PC-3 (cell line): ENCODE results near the gene GIMD1. TPM values are rescaled to one million over a fixed set of nuclear protein-coding genes. Genes with fewer than 3 reads are reported as not detected.

Experiments
- ATAC-seq: fragments of 200-7000 bp; cut with Tn5 transposase; 2 replicates; pipeline ENCODE4 v1.9.1; 2020; ENCODE audit warnings: mild to moderate bottlenecking, moderate library complexity
- BruUV-seq: library from RNA; stranded (reverse); fragments of 400-500 nt; replicated peaks from 2 replicates; lab custom pipeline; 2021; lab: Mats Ljungman, UMichigan
- CTCF ChIA-PET: fragments of 300-600 bp; sonication (Branson Sonifier 250); formaldehyde crosslinking; loops from one replicate; lab custom pipeline; 2022; ENCODE audit warnings: antibody characterized with exemption; lab: Charles Lee
- POLR2A ChIA-PET: fragments of 300-600 bp; sonication (Branson Sonifier 250); formaldehyde crosslinking; loops from one replicate; lab custom pipeline; 2022; ENCODE audit warnings: antibody characterized with exemption; ENCODE audit not compliant: unreplicated experiment; lab: Charles Lee
- DNase-seq: peaks from one replicate; pipeline ENCODE4 v3.0.0-alpha.2; 2015
- H2AFZ ChIP-seq: fragments of 300-600 bp; sonication (generic); 2 replicates; pipeline ENCODE4 v1.6.0; 2016; ENCODE audit warnings: antibody characterized with exemption, low read length
- H3F3A ChIP-seq: fragments of 300-600 bp; sonication (generic); one replicate; pipeline ENCODE4 v1.6.0; 2017; ENCODE audit warnings: antibody characterized with exemption, low read length, control low read depth, mild to moderate bottlenecking; ENCODE audit not compliant: unreplicated experiment
- H3K27ac ChIP-seq: fragments of 300-600 bp; sonication (generic); 2 replicates; pipeline ENCODE4 v1.5.1; 2016; ENCODE audit warnings: mild to moderate bottlenecking, low read length
- H3K27me3 ChIP-seq: fragments of 300-600 bp; sonication (generic); 2 replicates; pipeline ENCODE4 v1.6.1; 2016; ENCODE audit warnings: low read length, mixed read lengths
- H3K36me3 ChIP-seq: fragments of 300-600 bp; sonication (generic); 2 replicates; pipeline ENCODE4 v1.6.1; 2016; ENCODE audit warnings: low read depth, mixed run types, low read length, mixed read lengths
- H3K4me1 ChIP-seq: fragments of 300-600 bp; sonication (generic); 2 replicates; pipeline ENCODE4 v1.5.1; 2016; ENCODE audit warnings: low read length; ENCODE audit not compliant: insufficient read depth
- H3K4me2 ChIP-seq: fragments of 300-600 bp; sonication (generic); 2 replicates; pipeline ENCODE4 v1.6.0; 2016; ENCODE audit warnings: low read length
- H3K4me3 ChIP-seq: fragments of 300-600 bp; sonication (generic); 2 replicates; pipeline ENCODE4 v1.5.1; 2016; ENCODE audit warnings: mild to moderate bottlenecking, low read length, mixed read lengths
- H3K79me2 ChIP-seq: fragments of 300-600 bp; sonication (generic); 2 replicates; pipeline ENCODE4 v1.6.1; 2017; ENCODE audit warnings: low read length, mixed read lengths
- H3K9ac ChIP-seq: fragments of 300-600 bp; sonication (generic); 2 replicates; pipeline ENCODE4 v1.6.0; 2016; ENCODE audit warnings: mild to moderate bottlenecking, low read length
- H3K9me2 ChIP-seq: fragments of 300-600 bp; sonication (generic); replicated peaks from 2 replicates; pipeline ENCODE4 v1.6.1; 2016; ENCODE audit warnings: mixed run types, low read length, mixed read lengths
- H3K9me3 ChIP-seq: fragments of 300-600 bp; sonication (generic); 2 replicates; pipeline ENCODE4 v1.6.1; 2016; ENCODE audit warnings: low read length, mixed read lengths
- H4K20me1 ChIP-seq: fragments of 300-600 bp; sonication (generic); 2 replicates; pipeline ENCODE4 v1.6.1; 2016; ENCODE audit warnings: low read length, mixed read lengths
- CTCF ChIP-seq: fragments of 300-600 bp; sonication (generic); conservative IDR thresholded peaks from 2 replicates; pipeline ENCODE4 v1.5.1; 2017; ENCODE audit warnings: antibody characterized with exemption, low read depth, mild to moderate bottlenecking, low read length
- EZH2 ChIP-seq: fragments of 300-600 bp; sonication (generic); IDR thresholded peaks from one replicate; pipeline ENCODE4 v1.6.1; 2017; ENCODE audit warnings: antibody characterized with exemption, mild to moderate bottlenecking, low read length; ENCODE audit not compliant: unreplicated experiment
- EZH2phosphoT487 ChIP-seq: fragments of 300-600 bp; sonication (generic); IDR thresholded peaks from 2 replicates; pipeline ENCODE4 v1.6.1; 2018; ENCODE audit warnings: mild to moderate bottlenecking, antibody characterized with exemption, low read length, borderline replicate concordance
- intact Hi-C: fragments of 100-400 bp; cut with micrococcal nuclease; formaldehyde crosslinking; loops from 2 replicates; pipeline ENCODE4 v1.9.0; 2023
- total RNA-seq: library from RNA; depleted of rRNA; stranded (reverse); fragments of >200 nt; gene quantifications from 2 replicates; pipeline ENCODE4 v1.2.3, GENCODE V29; 2014

GIMD1 gene
- total RNA-seq, 1 experiment from 2014 or later, result 0.22 TPM

GRCh38 chr4:106334741-106335470 lies 33.7 kb downstream of the GIMD1 start:
- TF ChIP-seq EZH2, result no peak
- TF ChIP-seq EZH2phosphoT487, result no peak
- no peak for TF ChIP-seq CTCF
- Histone ChIP-seq H3K9me3 (no peaks in the 10 kb centered on the region), H2AFZ (no peak overlapping the region), H3K27ac (no peak overlapping the region), H3K79me2 (no peaks in the 10 kb centered on the region), H3K4me2 (no peak overlapping the region), H3K4me3 (no peak overlapping the region), H3K36me3 (peaks cover 36% of the 10 kb centered on the region), H4K20me1 (no peaks in the 10 kb centered on the region), H3K27me3 (no peaks in the 10 kb centered on the region), H3K9ac (no peak overlapping the region), H3K4me1 (no peaks in the 10 kb centered on the region), H3K9me2 (no peaks in the 10 kb centered on the region), H3F3A (no peaks in the 10 kb centered on the region)
- CTCF ChIA-PET, result no interaction called here
- no peak for DNase-seq
- intact Hi-C loops, result no loop called here
- BruUV-seq, result no TSS peak
- no peak for ATAC-seq
- POLR2A ChIA-PET, result no interaction called here

- Histone ChIP-seq H3K27ac (no peak overlapping the region), H3K27me3 (no peaks in the 10 kb centered on the region), H3K36me3 (peaks cover 38% of the 10 kb centered on the region), H2AFZ (no peak overlapping the region), H3K4me1 (no peaks in the 10 kb centered on the region), H3K4me2 (no peak overlapping the region), H3K9ac (no peak overlapping the region), H3K4me3 (no peak overlapping the region), H3K9me2 (no peaks in the 10 kb centered on the region), H3F3A (peaks cover 2% of the 10 kb centered on the region), H3K79me2 (no peaks in the 10 kb centered on the region), H3K9me3 (no peaks in the 10 kb centered on the region), H4K20me1 (no peaks in the 10 kb centered on the region)
- ATAC-seq (no peak), DNase-seq (no peak)
- TF ChIP-seq CTCF, result no peak
- no peak for TF ChIP-seq EZH2phosphoT487
- TF ChIP-seq EZH2, result no peak
- ChIA-PET POLR2A (no interaction called here), CTCF (no interaction called here)
- intact Hi-C loops, result no loop called here
- BruUV-seq, result no TSS peak
These were observed 35.4 kb downstream of the GIMD1 start for GRCh38 chr4:106333186-106333585.

- no peak overlapping the region for H2AFZ ChIP-seq
- ChIA-PET CTCF (interaction anchor here (0.7 to 0.8 kb wide), 3 partner anchors 25 to 60 kb away, joined by 3 to 8 read pairs (median 6); no protein-coding TSS in a partner anchor), POLR2A (no interaction called here)
- peak; percentile 67 for TF ChIP-seq CTCF
- no peak for TF ChIP-seq EZH2
- no peak for TF ChIP-seq EZH2phosphoT487
- no peaks in the 10 kb centered on the region for H4K20me1 ChIP-seq
- DNase-seq, result peak; percentile 51
- BruUV-seq, result no TSS peak
- intact Hi-C loops, result loop anchor here (1.0 kb wide), 2 partner anchors 173 to 480 kb away; no protein-coding TSS in a partner anchor
- ATAC-seq, result peak; percentile 70
- H3K79me2 ChIP-seq, result no peaks in the 10 kb centered on the region
- H3K4me1 ChIP-seq, result no peaks in the 10 kb centered on the region
- H3K9ac ChIP-seq, result no peak overlapping the region
- H3K4me3 ChIP-seq, result no peak overlapping the region
- H3K4me2 ChIP-seq, result no peak overlapping the region
- no peaks in the 10 kb centered on the region for H3K9me3 ChIP-seq
- H3K9me2 ChIP-seq, result no peaks in the 10 kb centered on the region
- peaks cover 3% of the 10 kb centered on the region for H3F3A ChIP-seq
- H3K27me3 ChIP-seq, result no peaks in the 10 kb centered on the region
- H3K27ac ChIP-seq, result no peak overlapping the region
- peaks cover 43% of the 10 kb centered on the region for H3K36me3 ChIP-seq
These were observed 39.4 kb downstream of the GIMD1 start for GRCh38 chr4:106329041-106329618.
